Calu3 (cell line): ENCODE measurements around the gene CLPTM1. TPM values are rescaled to one million over a fixed set of nuclear protein-coding genes. Genes with fewer than 3 reads are reported as not detected.

Experiments
- BruUV-seq: library from RNA; stranded (reverse); fragments of 400-500 nt; replicated peaks from 2 replicates; lab custom pipeline; 2021; lab: Mats Ljungman, UMichigan
- CTCF ChIA-PET: fragments of 300-600 bp; sonication (Branson Sonifier 250); formaldehyde crosslinking; loops from one replicate; lab custom pipeline; 2022; ENCODE audit warnings: antibody characterized with exemption; lab: Charles Lee
- DNase-seq: peaks from one replicate; pipeline ENCODE4 v3.0.0; 2022
- H3K27ac Mint-ChIP-seq: one replicate; pipeline ENCODE4 v1.8.0; 2022; ENCODE audit warnings: mixed read lengths; ENCODE audit not compliant: unreplicated experiment
- H3K27me3 Mint-ChIP-seq: one replicate; pipeline ENCODE4 v1.8.0; 2022; ENCODE audit warnings: mixed read lengths; ENCODE audit not compliant: unreplicated experiment
- H3K36me3 Mint-ChIP-seq: one replicate; pipeline ENCODE4 v1.8.0; 2022; ENCODE audit warnings: mild to moderate bottlenecking, moderate library complexity, mixed read lengths; ENCODE audit not compliant: insufficient read depth, unreplicated experiment
- H3K4me1 Mint-ChIP-seq: one replicate; pipeline ENCODE4 v1.8.0; 2022; ENCODE audit warnings: mild to moderate bottlenecking, low read depth, mixed read lengths; ENCODE audit not compliant: unreplicated experiment
- H3K4me3 Mint-ChIP-seq: one replicate; pipeline ENCODE4 v1.8.0; 2022; ENCODE audit warnings: mild to moderate bottlenecking, low read depth, moderate library complexity, mixed read lengths; ENCODE audit not compliant: unreplicated experiment
- H3K9me3 Mint-ChIP-seq: one replicate; pipeline ENCODE4 v1.8.0; 2022; ENCODE audit warnings: low read depth, mixed read lengths; ENCODE audit not compliant: unreplicated experiment
- CTCF ChIP-seq: fragments of 200-600 bp; IDR thresholded peaks from one replicate; pipeline ENCODE4 v1.8.0; 2022; ENCODE audit warnings: antibody characterized with exemption; ENCODE audit not compliant: unreplicated experiment
- intact Hi-C: fragments of 100-400 bp; cut with micrococcal nuclease; formaldehyde crosslinking; loops from one replicate; pipeline ENCODE4 v1.10.0; 2022; ENCODE audit not compliant: unreplicated experiment
- total RNA-seq: library from RNA; stranded (reverse); gene quantifications from 2 replicates; pipeline ENCODE4 v1.2.3, GENCODE V29; 2022

CLPTM1 gene
- total RNA-seq, 1 experiment from 2014 or later: 183 TPM

DNA sequence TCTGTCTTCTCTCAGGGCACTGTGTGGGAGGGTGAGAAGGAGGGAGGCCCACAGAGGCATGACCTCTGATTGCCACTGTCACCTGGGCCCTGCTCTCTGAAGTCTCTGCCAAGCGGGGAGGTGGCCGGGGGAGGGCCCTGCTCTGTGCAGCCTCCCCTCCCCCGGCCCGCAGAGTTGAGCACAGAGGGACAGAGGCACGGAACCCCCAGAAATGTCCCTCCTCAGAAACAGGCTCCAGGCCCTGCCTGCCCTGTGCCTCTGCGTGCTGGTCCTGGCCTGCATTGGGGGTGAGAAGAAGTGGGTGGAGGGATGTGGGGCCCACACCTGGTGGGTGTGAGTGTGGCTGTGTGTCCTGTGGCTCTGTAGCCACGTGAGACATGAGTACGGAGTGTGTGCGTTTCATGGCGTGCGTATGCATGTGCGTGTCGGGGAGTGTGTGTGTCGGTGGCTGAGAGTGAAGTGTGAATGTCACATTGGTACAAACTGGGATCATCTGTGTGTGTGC lies 13.1 kb upstream of the CLPTM1 start, which contains the start of gene APOC4:
APOC4 (plus strand) TSS at position 171 of the 505 bp plus-strand sequence; CDS start at position 212, 41 bp downstream.
- BruUV-seq: no TSS peak
- no peak for TF ChIP-seq CTCF
- intact Hi-C loops: no loop called here
- CTCF ChIA-PET: no interaction called here
- Mint-ChIP-seq H3K9me3 (no peaks in the 10 kb centered on the region), H3K27me3 (peaks cover 23% of the 10 kb centered on the region), H3K4me1 (peaks cover 8% of the 10 kb centered on the region), H3K27ac (no peak within 1 kb of the TSS), H3K36me3 (peaks cover 3% of the 10 kb centered on the region), H3K4me3 (no peak within 1 kb of the TSS)
- no peak for DNase-seq

DNA sequence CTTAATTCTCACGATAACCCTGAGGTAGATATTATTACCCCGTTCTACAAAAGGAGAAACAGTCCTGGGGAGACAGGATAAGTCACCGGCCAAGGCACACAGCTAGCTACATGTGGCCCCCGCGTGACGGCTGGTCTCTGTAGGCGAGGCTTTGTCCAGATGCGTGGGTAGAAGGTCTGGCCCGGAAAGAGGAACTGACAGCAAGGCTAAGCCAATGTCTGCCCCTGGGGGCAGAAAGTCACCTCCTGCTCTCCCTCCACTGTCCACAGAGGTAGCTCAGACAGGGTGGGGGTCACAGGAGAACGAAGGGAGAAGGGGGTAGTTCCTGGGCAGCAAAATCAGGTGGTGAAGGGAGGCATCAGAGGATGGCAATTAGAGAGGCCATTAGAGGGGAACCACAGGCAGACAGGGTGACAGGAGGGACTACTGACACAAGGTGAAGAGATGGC lies 11.4 kb upstream of the CLPTM1 start:
- Mint-ChIP-seq H3K4me3 (no peak overlapping the region), H3K4me1 (peaks cover 8% of the 10 kb centered on the region), H3K9me3 (no peaks in the 10 kb centered on the region), H3K27me3 (peaks cover 23% of the 10 kb centered on the region), H3K27ac (no peak overlapping the region), H3K36me3 (peaks cover 3% of the 10 kb centered on the region)
- intact Hi-C loops: no loop called here
- DNase-seq: no peak
- BruUV-seq: no TSS peak
- CTCF ChIA-PET: no interaction called here
- TF ChIP-seq CTCF: no peak

DNA sequence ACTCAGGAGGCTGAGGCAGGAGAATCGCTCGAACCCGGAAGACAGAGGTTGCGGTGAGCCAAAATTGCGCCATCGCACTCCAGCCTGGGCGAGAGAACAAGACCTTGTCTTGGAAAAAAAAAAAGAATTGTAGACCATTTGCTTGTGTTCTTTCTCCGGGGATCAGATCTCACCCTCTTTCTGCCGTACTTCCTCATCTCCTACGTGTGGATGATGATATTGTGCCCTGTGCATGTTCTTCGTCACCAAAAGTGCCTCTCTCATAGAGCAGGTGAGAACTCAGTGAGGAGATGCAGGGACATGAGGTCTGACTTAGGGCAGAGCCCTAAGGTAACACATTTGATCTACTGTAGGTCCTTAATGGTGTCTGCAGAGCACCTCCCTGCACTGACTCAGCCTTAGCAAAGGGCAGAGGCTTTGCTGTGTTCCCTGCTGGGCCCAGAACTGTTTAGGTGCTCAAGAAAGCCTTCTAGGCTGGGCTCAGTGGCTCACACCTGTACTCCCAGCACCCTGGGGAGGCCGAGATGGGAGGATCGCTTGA lies 8.1 kb upstream of the CLPTM1 start:
- no peak for TF ChIP-seq CTCF
- Mint-ChIP-seq H3K9me3 (no peaks in the 10 kb centered on the region), H3K27me3 (peaks cover 23% of the 10 kb centered on the region), H3K36me3 (peaks cover 3% of the 10 kb centered on the region), H3K4me1 (peaks cover 8% of the 10 kb centered on the region), H3K4me3 (no peak overlapping the region), H3K27ac (no peak overlapping the region)
- intact Hi-C loops: no loop called here
- DNase-seq: no peak
- CTCF ChIA-PET: no interaction called here
- no TSS peak for BruUV-seq

GRCh38 chr19:44948237-44948636 lies 6.9 kb upstream of the CLPTM1 start:
- H3K27me3 Mint-ChIP-seq: peaks cover 23% of the 10 kb centered on the region
- no peaks in the 10 kb centered on the region for H3K9me3 Mint-ChIP-seq
- peaks cover 8% of the 10 kb centered on the region for H3K4me1 Mint-ChIP-seq
- peaks cover 3% of the 10 kb centered on the region for H3K36me3 Mint-ChIP-seq
- intact Hi-C loops: no loop called here
- no peak overlapping the region for H3K27ac Mint-ChIP-seq
- CTCF ChIA-PET: no interaction called here
- TF ChIP-seq CTCF: no peak
- no peak overlapping the region for H3K4me3 Mint-ChIP-seq
- no TSS peak for BruUV-seq
- no peak for DNase-seq
